ENCODE data around the gene IDI1. TPM values are rescaled to one million over a fixed set of nuclear protein-coding genes. Genes with fewer than 3 reads are reported as not detected.

IDI1 gene
- total and polyA plus RNA-seq, 2 donors (not counting 1 experiment from before 2014, with no cell fraction given): 59.8 to 167 TPM

GRCh38 chr10:1020958-1021357, 28.0 kb downstream of the IDI1 start:
- 93% methylated on average over 8 of the region's 9 CpGs for WGBS (ENCODE audit: insufficient coverage)
- TF ChIP-seq CTCF (IDR thresholded peaks at IDR 0.05): no peak
- no peak for TF ChIP-seq EZH2 (IDR thresholded peaks at IDR 0.05; ENCODE audit: borderline replicate concordance, insufficient read depth, low read depth, low read length, poor library complexity, severe bottlenecking)
- H3K4me3 Mint-ChIP-seq: no peak overlapping the region
- Histone ChIP-seq H2AFZ (ENCODE audit: insufficient read depth, low read depth, low read length, poor library complexity, severe bottlenecking) (no peak overlapping the region), H3K27ac (ENCODE audit: low read length in 2 of 2) (no peak overlapping the region), H4K20me1 (ENCODE audit: control insufficient read depth, insufficient read depth, low read length, poor library complexity, severe bottlenecking) (no peaks in the 10 kb centered on the region), H3K9me3 (ENCODE audit: control extremely low read depth in 1 of 3, control insufficient read depth in 2 of 3, insufficient read depth in 1 of 3, low read length in 2 of 3) (no peaks in the 10 kb centered on the region), H3K27me3 (replicated peaks in 1 of 4; ENCODE audit: control extremely low read depth in 1 of 4, control insufficient read depth in 3 of 4, insufficient read depth in 4 of 4, low read length in 3 of 4) (no peaks in the 10 kb centered on the region), H3K36me3 (replicated peaks in 1 of 2; ENCODE audit: control extremely low read depth in 1 of 2, control insufficient read depth in 1 of 2, extremely low read depth in 1 of 2, insufficient read depth in 2 of 2, low read length in 1 of 2) (peaks cover 0 to 20% of the 10 kb centered on the region in 2 experiments), H3K4me2 (replicated peaks; ENCODE audit: low read depth, low read length, poor library complexity, severe bottlenecking) (no peak overlapping the region), H3K4me3 (ENCODE audit: control extremely low read depth in 1 of 5, extremely low read depth in 1 of 5, insufficient read depth in 1 of 5, low read depth in 2 of 5, low read length in 4 of 5) (no peak overlapping the region), H3K4me1 (ENCODE audit: control insufficient read depth in 2 of 2, insufficient read depth in 2 of 2, low read length in 2 of 2) (no peaks in the 10 kb centered on the region), H3K79me2 (ENCODE audit: control insufficient read depth, insufficient read depth, low read length) (no peaks in the 10 kb centered on the region), H3K9ac (ENCODE audit: low read length) (no peak overlapping the region)
- no peak for DNase-seq
- no peaks in the 10 kb centered on the region for H3K4me1 Mint-ChIP-seq
- ATAC-seq (ENCODE audit: low read depth): no peak
- intact Hi-C loops (cut with micrococcal nuclease): no loop called here
- no peaks in the 10 kb centered on the region for H3K27me3 Mint-ChIP-seq
- ChIA-PET CTCF (no interaction called here), POLR2A (no interaction called here)
- H3K9me3 Mint-ChIP-seq (ENCODE audit: insufficient read depth): no peaks in the 10 kb centered on the region
- no peak overlapping the region for H3K27ac Mint-ChIP-seq

GRCh38 chr10:1020460-1020859, 28.5 kb downstream of the IDI1 start:
- H3K4me1 ChIP-seq (ENCODE audit: control insufficient read depth in 2 of 2, insufficient read depth in 2 of 2, low read length in 2 of 2): no peaks in the 10 kb centered on the region
- no peak overlapping the region for H3K9ac ChIP-seq (ENCODE audit: low read length)
- 92% methylated on average over 7 of the region's 10 CpGs for WGBS (ENCODE audit: insufficient coverage)
- H2AFZ ChIP-seq (ENCODE audit: insufficient read depth, low read depth, low read length, poor library complexity, severe bottlenecking): no peak overlapping the region
- no peaks in the 10 kb centered on the region for H3K79me2 ChIP-seq (ENCODE audit: control insufficient read depth, insufficient read depth, low read length)
- no peaks in the 10 kb centered on the region for H3K27me3 Mint-ChIP-seq
- H3K4me2 ChIP-seq (replicated peaks; ENCODE audit: low read depth, low read length, poor library complexity, severe bottlenecking): no peak overlapping the region
- no peak for TF ChIP-seq EZH2 (IDR thresholded peaks at IDR 0.05; ENCODE audit: borderline replicate concordance, insufficient read depth, low read depth, low read length, poor library complexity, severe bottlenecking)
- TF ChIP-seq CTCF (IDR thresholded peaks at IDR 0.05): no peak
- H4K20me1 ChIP-seq (ENCODE audit: control insufficient read depth, insufficient read depth, low read length, poor library complexity, severe bottlenecking): no peaks in the 10 kb centered on the region
- intact Hi-C loops (cut with micrococcal nuclease): no loop called here
- CTCF ChIA-PET: no interaction called here
- DNase-seq (no peak), ATAC-seq (ENCODE audit: low read depth) (no peak)
- no peaks in the 10 kb centered on the region for H3K27me3 ChIP-seq (replicated peaks in 1 of 4; ENCODE audit: control extremely low read depth in 1 of 4, control insufficient read depth in 3 of 4, insufficient read depth in 4 of 4, low read length in 3 of 4)
- H3K4me1 Mint-ChIP-seq: no peaks in the 10 kb centered on the region
- POLR2A ChIA-PET: no interaction called here
- no peak overlapping the region for H3K27ac Mint-ChIP-seq
- H3K27ac ChIP-seq (ENCODE audit: low read length in 2 of 2): no peak overlapping the region
- no peaks in the 10 kb centered on the region for H3K9me3 ChIP-seq (ENCODE audit: control extremely low read depth in 1 of 3, control insufficient read depth in 2 of 3, insufficient read depth in 1 of 3, low read length in 2 of 3)
- no peak overlapping the region for H3K4me3 Mint-ChIP-seq
- H3K9me3 Mint-ChIP-seq (ENCODE audit: insufficient read depth): no peaks in the 10 kb centered on the region
- H3K4me3 ChIP-seq (ENCODE audit: control extremely low read depth in 1 of 5, extremely low read depth in 1 of 5, insufficient read depth in 1 of 5, low read depth in 2 of 5, low read length in 4 of 5): no peak overlapping the region
- H3K36me3 ChIP-seq (replicated peaks in 1 of 2; ENCODE audit: control extremely low read depth in 1 of 2, control insufficient read depth in 1 of 2, extremely low read depth in 1 of 2, insufficient read depth in 2 of 2, low read length in 1 of 2): peaks cover 0 to 24% of the 10 kb centered on the region in 2 experiments
